HL-60 (cell line): Measurements from ENCODE around the gene MGAT4C.

Source experiments
- DNase-seq, 2 experiments: peaks; one replicate each; pipeline ENCODE4 v3.0.0-alpha.2; 2010 to 2020; ENCODE audit warnings: low read depth in 1 of 2, low spot score in 1 of 2
- H3K27ac ChIP-seq: fragments of 250-450 bp; sonication (Bioruptor Pico); replicated peaks from 2 replicates; pipeline ENCODE4 v1.5.1; 2020; ENCODE audit warnings: mild to moderate bottlenecking, moderate library complexity
- H3K27me3 ChIP-seq: fragments of 250-450 bp; sonication (Bioruptor Pico); 2 replicates; pipeline ENCODE4 v1.5.1; 2021; ENCODE audit warnings: mild to moderate bottlenecking, moderate library complexity; ENCODE audit not compliant: insufficient read depth, poor library complexity, severe bottlenecking
- H3K4me3 ChIP-seq: replicated peaks from 2 replicates; pipeline ENCODE4 v1.5.1; 2011; ENCODE audit warnings: mild to moderate bottlenecking, control low read depth, low read length; ENCODE audit not compliant: insufficient read depth
- GABPA ChIP-seq: IDR thresholded peaks from 2 replicates; pipeline ENCODE4 v1.6.1; 2012; ENCODE audit warnings: low read depth
- POLR2AphosphoS5 ChIP-seq: IDR thresholded peaks from 2 replicates; pipeline ENCODE4 v1.6.1; 2012; ENCODE audit warnings: low read depth
- SPI1 ChIP-seq: IDR thresholded peaks from 2 replicates; pipeline ENCODE4 v1.6.1; 2012; ENCODE audit warnings: low read depth, mild to moderate bottlenecking, borderline replicate concordance
- TF ChIP-seq, protein P1 (sequence below): IDR thresholded peaks from one replicate; pipeline ENCODE4 v1.5.1; 2011; ENCODE audit warnings: low read length, control low read depth, inconsistent platforms; ENCODE audit not compliant: insufficient read depth
- TF ChIP-seq, protein P2 (sequence below): IDR thresholded peaks from 2 replicates; pipeline ENCODE4 v1.6.1; 2012; ENCODE audit warnings: low read depth; ENCODE audit not compliant: insufficient replicate concordance

Gene MGAT4C

DNA sequence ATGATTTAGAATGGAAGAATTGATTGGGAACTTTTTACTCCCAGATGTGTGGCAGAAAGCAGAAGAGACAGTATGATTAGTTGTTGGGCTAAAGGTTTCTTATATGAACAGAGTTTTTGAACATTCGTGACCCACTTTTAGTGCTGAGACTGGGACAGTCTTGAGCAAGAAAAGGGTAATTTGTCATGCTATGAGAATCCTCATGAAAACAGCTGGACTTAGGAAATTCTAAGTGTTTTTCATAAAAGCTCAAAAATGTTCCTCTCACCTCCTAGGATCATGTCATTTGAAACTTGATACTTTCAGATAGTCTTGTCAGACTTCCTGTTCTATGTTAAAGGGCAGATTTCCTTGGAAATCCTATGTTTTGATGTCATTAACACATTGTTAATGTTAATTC lies 86.1 kb downstream of the MGAT4C start:
- no peak overlapping the region for H3K27ac ChIP-seq
- no peaks in the 10 kb centered on the region for H3K27me3 ChIP-seq
- H3K4me3 ChIP-seq = no peak overlapping the region
- TF ChIP-seq, protein P1, sequence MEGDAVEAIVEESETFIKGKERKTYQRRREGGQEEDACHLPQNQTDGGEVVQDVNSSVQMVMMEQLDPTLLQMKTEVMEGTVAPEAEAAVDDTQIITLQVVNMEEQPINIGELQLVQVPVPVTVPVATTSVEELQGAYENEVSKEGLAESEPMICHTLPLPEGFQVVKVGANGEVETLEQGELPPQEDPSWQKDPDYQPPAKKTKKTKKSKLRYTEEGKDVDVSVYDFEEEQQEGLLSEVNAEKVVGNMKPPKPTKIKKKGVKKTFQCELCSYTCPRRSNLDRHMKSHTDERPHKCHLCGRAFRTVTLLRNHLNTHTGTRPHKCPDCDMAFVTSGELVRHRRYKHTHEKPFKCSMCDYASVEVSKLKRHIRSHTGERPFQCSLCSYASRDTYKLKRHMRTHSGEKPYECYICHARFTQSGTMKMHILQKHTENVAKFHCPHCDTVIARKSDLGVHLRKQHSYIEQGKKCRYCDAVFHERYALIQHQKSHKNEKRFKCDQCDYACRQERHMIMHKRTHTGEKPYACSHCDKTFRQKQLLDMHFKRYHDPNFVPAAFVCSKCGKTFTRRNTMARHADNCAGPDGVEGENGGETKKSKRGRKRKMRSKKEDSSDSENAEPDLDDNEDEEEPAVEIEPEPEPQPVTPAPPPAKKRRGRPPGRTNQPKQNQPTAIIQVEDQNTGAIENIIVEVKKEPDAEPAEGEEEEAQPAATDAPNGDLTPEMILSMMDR = no peak
- TF ChIP-seq SPI1 = no peak
- TF ChIP-seq GABPA = no peak
- TF ChIP-seq POLR2AphosphoS5 = no peak
- TF ChIP-seq, protein P2, sequence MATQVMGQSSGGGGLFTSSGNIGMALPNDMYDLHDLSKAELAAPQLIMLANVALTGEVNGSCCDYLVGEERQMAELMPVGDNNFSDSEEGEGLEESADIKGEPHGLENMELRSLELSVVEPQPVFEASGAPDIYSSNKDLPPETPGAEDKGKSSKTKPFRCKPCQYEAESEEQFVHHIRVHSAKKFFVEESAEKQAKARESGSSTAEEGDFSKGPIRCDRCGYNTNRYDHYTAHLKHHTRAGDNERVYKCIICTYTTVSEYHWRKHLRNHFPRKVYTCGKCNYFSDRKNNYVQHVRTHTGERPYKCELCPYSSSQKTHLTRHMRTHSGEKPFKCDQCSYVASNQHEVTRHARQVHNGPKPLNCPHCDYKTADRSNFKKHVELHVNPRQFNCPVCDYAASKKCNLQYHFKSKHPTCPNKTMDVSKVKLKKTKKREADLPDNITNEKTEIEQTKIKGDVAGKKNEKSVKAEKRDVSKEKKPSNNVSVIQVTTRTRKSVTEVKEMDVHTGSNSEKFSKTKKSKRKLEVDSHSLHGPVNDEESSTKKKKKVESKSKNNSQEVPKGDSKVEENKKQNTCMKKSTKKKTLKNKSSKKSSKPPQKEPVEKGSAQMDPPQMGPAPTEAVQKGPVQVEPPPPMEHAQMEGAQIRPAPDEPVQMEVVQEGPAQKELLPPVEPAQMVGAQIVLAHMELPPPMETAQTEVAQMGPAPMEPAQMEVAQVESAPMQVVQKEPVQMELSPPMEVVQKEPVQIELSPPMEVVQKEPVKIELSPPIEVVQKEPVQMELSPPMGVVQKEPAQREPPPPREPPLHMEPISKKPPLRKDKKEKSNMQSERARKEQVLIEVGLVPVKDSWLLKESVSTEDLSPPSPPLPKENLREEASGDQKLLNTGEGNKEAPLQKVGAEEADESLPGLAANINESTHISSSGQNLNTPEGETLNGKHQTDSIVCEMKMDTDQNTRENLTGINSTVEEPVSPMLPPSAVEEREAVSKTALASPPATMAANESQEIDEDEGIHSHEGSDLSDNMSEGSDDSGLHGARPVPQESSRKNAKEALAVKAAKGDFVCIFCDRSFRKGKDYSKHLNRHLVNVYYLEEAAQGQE = no peak
- no peak for DNase-seq

DNA sequence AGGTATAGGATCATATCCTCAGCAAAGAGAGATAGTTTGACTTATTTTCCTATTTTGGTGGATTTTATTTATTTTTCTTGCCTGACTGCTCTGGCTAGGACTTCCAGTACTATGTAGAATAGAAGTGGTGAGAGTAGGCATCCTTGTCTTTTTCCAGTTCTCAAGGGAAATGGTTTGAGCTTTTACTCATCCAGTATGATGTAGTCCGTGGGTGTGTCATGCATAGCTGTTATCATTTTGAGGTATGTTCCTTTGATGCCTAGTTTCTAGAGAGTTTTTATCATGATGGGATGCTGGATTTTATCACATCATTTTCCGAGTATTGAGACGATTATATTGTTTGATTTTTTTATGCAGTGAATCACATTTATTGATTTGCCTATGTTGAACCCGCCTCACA lies 97.2 kb downstream of the MGAT4C start:
- no peak for DNase-seq
- no peak for TF ChIP-seq SPI1
- TF ChIP-seq, protein P2 = no peak
- no peaks in the 10 kb centered on the region for H3K27me3 ChIP-seq
- no peak overlapping the region for H3K4me3 ChIP-seq
- no peak overlapping the region for H3K27ac ChIP-seq

DNA sequence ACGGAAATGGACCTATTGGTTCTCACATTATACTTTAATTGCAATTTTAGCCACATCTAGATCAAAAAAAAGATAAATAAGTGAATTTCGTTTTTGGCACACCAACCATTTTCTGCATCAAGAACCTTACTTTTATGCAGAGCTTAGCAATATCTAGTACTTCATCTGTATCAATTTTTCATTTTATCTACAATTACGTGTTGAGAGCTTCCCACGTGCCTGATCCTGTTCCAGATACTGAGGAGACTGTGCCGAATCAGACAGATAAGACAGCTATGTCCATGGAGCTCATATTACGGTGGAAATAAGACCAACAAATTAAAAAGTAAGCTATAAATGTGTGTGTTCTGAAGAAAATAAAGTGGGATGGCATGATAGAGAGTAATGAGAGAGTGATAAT lies 101.6 kb downstream of the MGAT4C start:
- no peaks in the 10 kb centered on the region for H3K27me3 ChIP-seq
- no peak for TF ChIP-seq GABPA
- TF ChIP-seq, protein P1 = no peak
- TF ChIP-seq SPI1 = no peak
- TF ChIP-seq POLR2AphosphoS5 = no peak
- TF ChIP-seq, protein P2 = no peak
- H3K27ac ChIP-seq = no peak overlapping the region
- DNase-seq = no peak
- H3K4me3 ChIP-seq = no peak overlapping the region

DNA sequence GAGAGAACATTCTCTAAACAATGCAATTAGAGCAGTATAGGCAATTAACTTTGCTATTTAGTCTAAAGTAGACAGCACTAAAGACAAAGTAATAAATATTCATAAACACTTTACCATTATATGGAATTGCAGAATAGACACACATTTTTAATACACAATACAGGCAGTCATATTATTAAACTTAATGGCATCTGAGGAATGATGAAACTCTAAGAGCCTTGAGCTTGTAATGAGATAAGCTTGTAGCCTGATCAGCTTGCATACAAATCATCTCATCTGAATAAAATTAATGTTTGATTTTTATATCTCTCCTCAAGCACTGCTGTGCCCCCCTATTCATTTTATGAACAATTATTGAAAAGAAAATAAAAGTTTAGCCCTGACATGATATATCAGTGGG lies 107.6 kb downstream of the MGAT4C start:
- no peaks in the 10 kb centered on the region for H3K27me3 ChIP-seq
- TF ChIP-seq, protein P1 = no peak
- TF ChIP-seq, protein P2 = no peak

More for the DNA sequence above, 107.6 kb downstream of the MGAT4C start:
- Histone ChIP-seq H3K4me3 (no peak overlapping the region), H3K27ac (no peak overlapping the region)
- DNase-seq = no peak
